H1 (cell line): Measurements from ENCODE around the gene TPD52L2. TPM values are rescaled to one million over a fixed set of nuclear protein-coding genes. Genes with fewer than 3 reads are reported as not detected.

Source experiments
- ATF3 ChIP-seq: IDR thresholded peaks from 2 replicates; pipeline ENCODE4 v1.6.1; 2011; ENCODE audit warnings: low read depth, mild to moderate bottlenecking, low read length; ENCODE audit not compliant: insufficient read depth
- BCL11A ChIP-seq, 2 experiments: IDR thresholded peaks; one replicate each; pipeline ENCODE4 v1.6.1; 2011; ENCODE audit warnings: low read depth in 2 of 2, low read length in 2 of 2, mild to moderate bottlenecking in 2 of 2
- CEBPB ChIP-seq: IDR thresholded peaks from 2 replicates; pipeline ENCODE4 v1.6.1; 2012; ENCODE audit warnings: low read depth, low read length
- CHD7 ChIP-seq: fragments of 300-600 bp; sonication (generic); IDR thresholded peaks from 2 replicates; pipeline ENCODE4 v1.7.1; 2012; ENCODE audit warnings: low read length, moderate library complexity, mild to moderate bottlenecking, inconsistent platforms; ENCODE audit not compliant: insufficient replicate concordance
- JUND ChIP-seq: IDR thresholded peaks from 2 replicates; pipeline ENCODE4 v1.6.1; 2011; ENCODE audit warnings: mild to moderate bottlenecking, improper control_type of control experiment, low read length
- RNF2 ChIP-seq: fragments of 200-900, 300-1000 bp; sonication (generic); IDR thresholded peaks from 2 replicates; pipeline ENCODE4 v1.7.1; 2016; ENCODE audit warnings: borderline replicate concordance, low read depth, mild to moderate bottlenecking, antibody characterized with exemption, low read length; ENCODE audit not compliant: poor library complexity, severe bottlenecking; ENCODE audit errors: missing control alignments
- SP1 ChIP-seq: IDR thresholded peaks from 2 replicates; pipeline ENCODE4 v1.6.1; 2011; ENCODE audit warnings: low read depth, low read length
- SP2 ChIP-seq: IDR thresholded peaks from 2 replicates; pipeline ENCODE4 v1.6.1; 2012; ENCODE audit warnings: mild to moderate bottlenecking, low read length, inconsistent platforms
- polyA plus RNA-seq, 7 experiments: library from polyadenylated mRNA; depleted of rRNA in 3 of 7; stranded (reverse) in 5 of 7; unstranded in 2 of 7; fragments of >200 nt in 5 of 7; fragments of 200-250 nt in 2 of 7; gene quantifications; 1 replicate in 5 of 7; 2 replicates in 1 of 7; 4 replicates in 1 of 7; pipeline versions ENCODE4 v1.2.1 to v1.2.3, GENCODE V29; 2011 to 2013; ENCODE audit warnings: missing spikeins in 2 of 7, mixed read lengths in 2 of 7
- total RNA-seq: library from RNA; stranded (reverse); fragmentation: NEBNext Ultra II Directional; extraction: Animal tissue kit (Norgen Biotek cat#: 25700); gene quantifications from 2 replicates; pipeline ENCODE4 v1.2.1, GENCODE V29; 2021

Gene TPD52L2
- total and polyA plus RNA-seq, 2 of the 8 experiments (the other 6 are each of a cell fraction or from before 2014, with no cell fraction given) = 77.1 to 80.2 TPM

DNA sequence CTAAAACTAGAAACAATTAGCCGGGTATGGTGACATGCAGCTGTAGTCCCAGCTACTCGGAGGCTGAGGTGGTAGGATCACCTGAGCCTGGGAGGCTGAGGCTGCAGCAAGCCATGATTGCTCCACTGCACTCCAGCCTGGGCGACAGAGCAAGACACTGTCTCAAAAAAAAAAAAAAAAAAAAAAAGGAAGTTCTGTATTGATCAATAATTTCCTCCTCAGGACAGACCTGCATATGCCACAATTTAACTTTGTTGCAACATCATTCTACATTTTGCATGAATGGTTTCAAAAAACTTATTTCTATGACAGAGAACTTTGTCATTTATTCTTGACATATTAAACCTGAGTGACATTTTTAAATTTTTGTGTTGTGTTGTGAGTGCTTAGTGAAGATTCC is 35.3 kb downstream of the TPD52L2 start (continued):
- TF ChIP-seq RNF2 (no peak), BCL11A (IDR thresholded peaks at IDR 0.05; ENCODE audit: low read depth in 2 of 2, low read length in 2 of 2) (no peak), CHD7 (no peak), SP2 (no peak), CEBPB (no peak), ATF3 (no peak), JUND (no peak), SP1 (no peak)
